ENCODE data around the gene ZNF688. TPM values are rescaled to one million over a fixed set of nuclear protein-coding genes. Genes with fewer than 3 reads are reported as not detected.
"Not testable (repeated sequence)": the region's sequence is repeated elsewhere in the genome, so short reads cannot be mapped to it uniquely, and the experiment has no call there.

ZNF688 gene
- total RNA-seq, 1 donor from 2014 or later, result 9.2 TPM

- Histone ChIP-seq H3K36me3 (ENCODE audit: control insufficient read depth, insufficient read depth, low read length) (peaks cover 2% of the 10 kb centered on the region), H3K4me3 (ENCODE audit: low read depth, low read length) (no peak overlapping the region), H3K27me3 (ENCODE audit: control insufficient read depth, insufficient read depth, low read length) (no peaks in the 10 kb centered on the region)
- TF ChIP-seq, protein P1, sequence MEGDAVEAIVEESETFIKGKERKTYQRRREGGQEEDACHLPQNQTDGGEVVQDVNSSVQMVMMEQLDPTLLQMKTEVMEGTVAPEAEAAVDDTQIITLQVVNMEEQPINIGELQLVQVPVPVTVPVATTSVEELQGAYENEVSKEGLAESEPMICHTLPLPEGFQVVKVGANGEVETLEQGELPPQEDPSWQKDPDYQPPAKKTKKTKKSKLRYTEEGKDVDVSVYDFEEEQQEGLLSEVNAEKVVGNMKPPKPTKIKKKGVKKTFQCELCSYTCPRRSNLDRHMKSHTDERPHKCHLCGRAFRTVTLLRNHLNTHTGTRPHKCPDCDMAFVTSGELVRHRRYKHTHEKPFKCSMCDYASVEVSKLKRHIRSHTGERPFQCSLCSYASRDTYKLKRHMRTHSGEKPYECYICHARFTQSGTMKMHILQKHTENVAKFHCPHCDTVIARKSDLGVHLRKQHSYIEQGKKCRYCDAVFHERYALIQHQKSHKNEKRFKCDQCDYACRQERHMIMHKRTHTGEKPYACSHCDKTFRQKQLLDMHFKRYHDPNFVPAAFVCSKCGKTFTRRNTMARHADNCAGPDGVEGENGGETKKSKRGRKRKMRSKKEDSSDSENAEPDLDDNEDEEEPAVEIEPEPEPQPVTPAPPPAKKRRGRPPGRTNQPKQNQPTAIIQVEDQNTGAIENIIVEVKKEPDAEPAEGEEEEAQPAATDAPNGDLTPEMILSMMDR (IDR thresholded peaks at IDR 0.05; ENCODE audit: insufficient read depth, low read length, poor library complexity, severe bottlenecking), result no peak
- no peak for DNase-seq (ENCODE audit: low read depth)
These were observed 32.4 kb upstream of the ZNF688 start for GRCh38 chr16:30603945-30604315.

DNA sequence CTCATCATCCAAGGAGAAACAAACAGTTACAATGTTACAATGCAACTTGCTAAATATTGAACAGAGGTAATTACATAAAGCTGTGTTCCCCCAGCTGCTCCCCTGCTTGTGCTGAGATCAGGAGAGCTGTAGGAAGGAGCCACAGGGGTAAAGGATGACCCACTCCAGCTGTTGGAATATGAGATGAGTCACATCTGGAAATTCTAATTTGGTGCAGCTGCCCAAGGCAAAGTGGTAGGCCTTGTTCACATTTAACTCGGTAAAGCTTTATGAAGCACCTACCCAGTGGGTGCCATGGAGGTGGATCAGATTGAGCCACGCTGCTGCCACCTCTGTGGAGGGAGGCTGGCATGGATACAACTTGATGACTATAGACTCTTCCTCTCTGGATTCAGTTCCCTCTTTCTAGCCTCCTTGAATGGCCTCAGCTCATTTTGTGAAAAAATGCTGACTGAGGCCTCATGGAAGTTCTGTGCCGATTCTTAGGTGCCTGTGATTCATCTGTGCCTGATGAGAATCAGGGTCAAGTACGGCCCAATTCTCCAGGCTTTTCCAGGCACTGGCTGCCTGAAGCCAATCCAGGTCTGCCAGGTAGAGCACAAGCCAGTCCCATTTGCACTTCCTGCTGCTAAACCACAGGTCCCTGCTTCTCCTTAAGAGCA, 31.2 kb upstream of the ZNF688 start:
- Histone ChIP-seq H3K27me3 (ENCODE audit: control insufficient read depth, insufficient read depth, low read length) (no peaks in the 10 kb centered on the region), H3K4me3 (ENCODE audit: low read depth, low read length) (no peak overlapping the region), H3K36me3 (ENCODE audit: control insufficient read depth, insufficient read depth, low read length) (peaks cover 2% of the 10 kb centered on the region)
- DNase-seq (ENCODE audit: low read depth), result no peak
- TF ChIP-seq, protein P1 (IDR thresholded peaks at IDR 0.05; ENCODE audit: insufficient read depth, low read length, poor library complexity, severe bottlenecking), result no peak

DNA sequence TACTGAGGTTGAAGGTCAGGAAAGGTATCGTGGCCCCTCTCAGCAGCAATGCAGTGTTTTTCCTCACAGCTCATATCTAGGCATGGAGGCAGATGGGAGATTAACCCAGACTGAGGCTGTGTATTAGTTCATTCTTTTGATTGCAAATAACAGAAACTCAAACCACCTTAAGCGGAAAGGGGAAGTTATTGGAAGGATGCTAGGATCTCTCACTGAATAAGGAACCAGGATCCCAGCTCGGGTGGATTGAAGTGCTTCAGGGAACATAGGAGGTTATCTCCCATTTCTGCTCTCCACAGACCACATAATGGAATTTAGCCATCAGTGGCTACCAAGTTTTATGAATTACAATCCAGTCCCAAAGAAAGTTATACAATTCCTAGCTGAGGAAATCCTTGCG, 30.5 kb upstream of the ZNF688 start:
- Histone ChIP-seq H3K4me3 (ENCODE audit: low read depth, low read length) (no peak overlapping the region), H3K27me3 (ENCODE audit: control insufficient read depth, insufficient read depth, low read length) (no peaks in the 10 kb centered on the region), H3K36me3 (ENCODE audit: control insufficient read depth, insufficient read depth, low read length) (peaks cover 2% of the 10 kb centered on the region)
- DNase-seq (ENCODE audit: low read depth), result no peak
- TF ChIP-seq, protein P1 (IDR thresholded peaks at IDR 0.05; ENCODE audit: insufficient read depth, low read length, poor library complexity, severe bottlenecking), result no peak

DNA sequence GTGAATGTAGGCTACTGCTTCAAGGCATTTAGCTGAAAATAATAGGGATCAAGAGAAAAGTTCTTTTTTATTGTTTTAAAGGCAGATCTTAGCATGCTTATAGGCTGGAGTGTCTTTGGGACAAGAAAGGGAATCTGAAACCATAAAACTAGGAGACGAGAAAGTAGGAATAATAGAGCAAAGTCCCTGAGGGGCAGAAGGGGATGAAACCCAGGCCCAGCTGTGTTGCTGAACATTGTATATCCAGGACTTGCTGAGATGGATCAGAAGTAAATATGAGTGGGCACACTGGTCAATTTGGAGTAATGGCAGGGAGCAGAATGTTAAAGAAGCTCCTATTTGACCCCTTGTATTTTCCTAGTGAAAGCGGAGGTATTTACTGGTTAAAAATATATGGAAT, 29.4 kb upstream of the ZNF688 start:
- H3K4me3 ChIP-seq (ENCODE audit: low read depth, low read length), result no peak overlapping the region
- TF ChIP-seq, protein P1 (IDR thresholded peaks at IDR 0.05; ENCODE audit: insufficient read depth, low read length, poor library complexity, severe bottlenecking), result no peak

DNA sequence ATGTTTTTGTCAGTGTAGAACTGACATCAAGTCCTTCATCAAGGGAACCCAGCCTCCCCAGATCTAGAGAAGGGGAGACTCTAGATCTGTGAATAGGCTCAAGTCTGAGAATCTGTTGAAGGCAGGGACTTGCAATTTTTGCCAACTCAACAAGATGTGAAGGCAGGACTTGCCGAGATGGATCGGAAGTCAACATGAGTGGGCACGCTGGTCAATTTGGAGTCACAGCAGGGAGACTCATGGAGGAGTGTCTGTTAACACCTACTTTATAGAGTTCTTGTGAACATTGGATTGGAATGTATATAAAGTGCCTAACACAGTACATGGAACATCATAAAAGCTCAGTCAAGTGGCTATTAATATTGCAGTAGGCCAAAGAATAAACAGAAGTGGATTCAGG, 28.7 kb upstream of the ZNF688 start:
- Histone ChIP-seq H3K36me3 (ENCODE audit: control insufficient read depth, insufficient read depth, low read length) (peaks cover 2% of the 10 kb centered on the region), H3K27me3 (ENCODE audit: control insufficient read depth, insufficient read depth, low read length) (no peaks in the 10 kb centered on the region), H3K4me3 (ENCODE audit: low read depth, low read length) (no peak overlapping the region)
- TF ChIP-seq, protein P1 (IDR thresholded peaks at IDR 0.05; ENCODE audit: insufficient read depth, low read length, poor library complexity, severe bottlenecking), result no peak
- DNase-seq (ENCODE audit: low read depth), result no peak

More for the DNA sequence above, 29.4 kb upstream of the ZNF688 start:
- DNase-seq (ENCODE audit: low read depth), result no peak
- H3K27me3 ChIP-seq (ENCODE audit: control insufficient read depth, insufficient read depth, low read length), result no peaks in the 10 kb centered on the region
- H3K36me3 ChIP-seq (ENCODE audit: control insufficient read depth, insufficient read depth, low read length), result peaks cover 2% of the 10 kb centered on the region

GRCh38 chr16:30592871-30593270, 21.4 kb upstream of the ZNF688 start:
- TF ChIP-seq, protein P1 (IDR thresholded peaks at IDR 0.05; ENCODE audit: insufficient read depth, low read length, poor library complexity, severe bottlenecking), result no peak
- no peak for DNase-seq (ENCODE audit: low read depth)
- Histone ChIP-seq H3K36me3 (ENCODE audit: control insufficient read depth, insufficient read depth, low read length) (no peaks in the 10 kb centered on the region), H3K27me3 (ENCODE audit: control insufficient read depth, insufficient read depth, low read length) (no peaks in the 10 kb centered on the region), H3K4me3 (ENCODE audit: low read depth, low read length) (no peak overlapping the region)

DNA sequence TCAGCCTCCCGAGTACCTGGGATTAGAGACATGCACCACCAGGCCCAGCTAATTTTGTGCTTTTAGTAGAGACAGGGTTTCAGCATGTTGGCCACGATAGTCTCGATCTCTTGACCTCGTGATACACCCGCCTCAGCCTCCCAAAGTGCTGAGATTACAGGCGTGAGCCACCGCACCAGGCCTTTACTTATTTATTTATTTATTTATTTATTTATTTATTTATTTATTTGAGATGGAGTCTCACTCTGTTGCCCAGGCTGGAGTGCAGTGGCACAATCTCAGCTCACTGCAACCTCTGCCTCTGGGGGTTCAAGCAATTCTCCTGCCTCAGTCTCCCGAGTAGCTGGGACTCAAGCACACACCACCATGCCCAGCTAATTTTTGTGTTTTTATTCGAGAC, 19.4 kb upstream of the ZNF688 start:
- DNase-seq (ENCODE audit: low read depth); H3K4me3 ChIP-seq (ENCODE audit: low read depth, low read length); H3K36me3 ChIP-seq (ENCODE audit: control insufficient read depth, insufficient read depth, low read length); H3K27me3 ChIP-seq (ENCODE audit: control insufficient read depth, insufficient read depth, low read length): not testable (repeated sequence)

GRCh38 chr16:30589582-30589981, 18.1 kb upstream of the ZNF688 start:
- not testable (repeated sequence) for H3K4me3 ChIP-seq (ENCODE audit: low read depth, low read length); H3K36me3 ChIP-seq (ENCODE audit: control insufficient read depth, insufficient read depth, low read length); DNase-seq (ENCODE audit: low read depth); H3K27me3 ChIP-seq (ENCODE audit: control insufficient read depth, insufficient read depth, low read length)
